GOT3 (cell line): Measurements from ENCODE around the gene CYP27C1.
"Not testable (repeated sequence)": the region's sequence is repeated elsewhere in the genome, so short reads cannot be mapped to it uniquely, and the experiment has no call there.

Experiments
- DNase-seq: peaks from one replicate; lab custom pipeline; 2025; ENCODE audit warnings: mixed read lengths; lab: John Stamatoyannopoulos, UW

CYP27C1 gene

DNA sequence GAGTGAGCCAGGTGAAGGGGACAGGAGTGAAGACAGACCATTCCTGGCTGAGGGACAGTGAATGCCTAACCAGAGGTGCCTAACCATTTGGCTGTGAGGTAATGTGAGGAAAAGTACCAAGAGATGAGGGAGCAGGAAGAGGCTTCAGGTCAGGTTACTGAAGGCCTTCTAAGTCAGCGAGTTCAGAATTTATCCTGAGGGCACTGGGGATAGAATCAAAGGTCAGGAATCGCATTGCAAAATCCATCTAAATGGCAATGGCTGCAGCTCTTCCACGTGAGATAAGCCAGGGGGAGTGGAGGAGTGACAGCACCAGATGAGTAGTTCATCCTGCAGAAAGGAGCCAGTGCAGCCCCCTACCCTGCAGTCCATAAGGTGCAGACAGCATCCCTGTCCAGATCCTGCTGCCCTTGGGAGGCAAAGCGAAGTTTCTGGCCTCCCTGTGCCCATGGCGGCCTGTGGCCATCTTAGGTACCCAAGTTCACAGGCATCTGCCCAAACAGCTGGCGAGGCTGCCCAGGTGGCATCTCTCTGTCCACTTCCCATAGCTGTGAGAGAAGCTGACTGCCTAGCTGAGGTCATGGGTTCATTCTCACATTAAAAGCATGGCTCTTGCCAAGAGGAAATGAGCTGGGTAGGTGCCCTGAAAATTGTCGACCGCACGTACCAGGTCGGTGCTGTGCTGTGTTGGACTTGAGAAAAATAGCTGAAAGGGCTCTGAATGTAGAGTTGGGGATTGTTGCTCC, 49.5 kb downstream of the CYP27C1 start:
- DNase-seq = no peak

DNA sequence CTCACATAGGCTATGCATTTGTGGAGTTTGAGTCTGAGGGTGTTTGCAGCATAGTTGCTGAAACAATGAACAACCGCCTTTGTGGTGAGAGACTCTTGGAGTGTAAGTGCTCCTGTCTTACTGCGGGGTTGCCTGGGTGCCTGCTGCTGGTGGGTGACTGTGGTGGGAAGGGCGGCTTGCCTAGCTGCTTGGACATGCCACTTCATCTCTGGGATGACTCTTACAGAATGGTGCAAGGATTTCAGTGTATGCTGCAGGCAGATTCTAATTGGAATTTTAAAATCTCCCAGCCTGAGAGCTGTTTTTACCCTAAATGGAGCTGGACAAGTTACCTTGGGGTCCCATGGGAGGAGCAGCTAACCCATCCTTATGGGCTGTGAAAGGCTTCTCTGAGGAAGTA, 50.1 kb downstream of the CYP27C1 start:
- no peak for DNase-seq

DNA sequence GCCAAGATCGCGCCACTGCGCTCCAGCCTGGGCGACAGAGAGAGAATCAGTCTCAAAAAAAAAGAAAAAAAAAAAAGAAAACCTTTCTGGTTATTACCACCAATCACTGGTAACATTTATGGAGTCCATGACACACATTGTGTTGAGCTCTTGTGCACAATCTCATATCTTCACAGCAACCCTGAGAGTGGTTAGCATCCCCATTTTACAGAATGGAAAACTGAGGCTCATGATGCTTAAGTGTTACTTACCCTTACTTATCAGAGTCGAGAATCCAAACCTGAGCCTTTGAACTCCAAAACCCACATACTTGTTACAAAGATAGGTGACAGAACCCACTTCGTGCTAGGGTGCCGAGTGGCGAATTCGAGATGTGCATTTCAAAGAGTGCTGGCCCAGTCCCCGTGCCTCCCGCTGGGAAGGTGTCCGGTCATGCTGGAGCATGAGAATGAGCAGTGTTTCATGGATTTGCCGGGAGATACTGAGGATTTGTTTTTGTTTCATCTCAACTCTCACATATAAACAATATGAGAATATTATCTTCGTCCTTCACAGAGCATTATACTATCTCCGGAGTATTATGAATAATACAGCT, 50.9 kb downstream of the CYP27C1 start:
- DNase-seq = no peak

DNA sequence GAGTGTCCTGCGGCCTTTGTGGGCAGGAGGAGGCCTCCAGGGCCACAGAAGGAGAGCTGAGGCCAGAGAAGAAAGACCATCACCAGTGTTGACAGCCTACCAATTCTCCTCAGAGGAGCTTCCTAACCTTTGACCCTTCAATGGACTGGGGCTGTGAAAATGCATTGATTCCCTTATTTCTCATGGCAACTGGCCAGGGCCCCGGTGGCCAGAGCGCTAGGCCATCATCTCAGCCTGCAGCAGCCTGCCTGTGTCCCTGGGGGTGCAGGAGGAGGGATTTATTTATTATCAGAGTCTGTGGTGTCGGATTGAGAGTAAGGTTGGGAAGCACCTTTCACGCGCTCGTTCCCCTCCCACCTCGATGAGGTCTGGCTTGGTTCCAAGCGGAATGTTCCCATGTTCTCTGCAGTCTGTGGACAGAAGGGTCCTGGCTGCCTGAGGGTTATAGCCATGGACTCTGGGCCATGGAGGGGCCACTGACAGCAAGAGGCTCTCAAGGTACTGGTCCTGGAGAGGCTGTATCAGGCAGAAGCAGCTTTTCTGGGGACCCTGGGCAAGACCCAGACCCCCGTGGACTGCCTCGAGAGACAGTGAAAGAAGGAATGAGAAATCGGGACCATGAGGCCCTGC, 53.8 kb downstream of the CYP27C1 start:
- DNase-seq = no peak

DNA sequence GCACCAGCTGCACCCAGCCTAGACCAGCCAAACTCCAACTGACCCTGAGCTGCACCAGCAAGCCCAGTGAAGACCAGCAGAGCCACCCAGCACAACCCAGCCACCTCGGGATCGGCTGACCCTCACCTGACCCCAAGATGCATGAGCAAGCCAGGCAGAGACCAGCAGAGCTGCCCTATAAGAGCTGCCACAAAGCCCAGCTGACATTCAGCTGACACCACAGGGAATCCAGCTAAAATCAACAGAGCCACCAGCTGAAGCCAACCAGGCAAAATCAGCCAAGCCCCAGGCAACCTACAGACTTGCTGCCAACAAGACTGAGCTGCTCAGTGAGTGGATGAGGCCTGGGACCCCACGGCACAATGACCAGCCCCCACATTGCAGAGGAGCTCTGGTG, 54.6 kb downstream of the CYP27C1 start:
- no peak for DNase-seq

DNA sequence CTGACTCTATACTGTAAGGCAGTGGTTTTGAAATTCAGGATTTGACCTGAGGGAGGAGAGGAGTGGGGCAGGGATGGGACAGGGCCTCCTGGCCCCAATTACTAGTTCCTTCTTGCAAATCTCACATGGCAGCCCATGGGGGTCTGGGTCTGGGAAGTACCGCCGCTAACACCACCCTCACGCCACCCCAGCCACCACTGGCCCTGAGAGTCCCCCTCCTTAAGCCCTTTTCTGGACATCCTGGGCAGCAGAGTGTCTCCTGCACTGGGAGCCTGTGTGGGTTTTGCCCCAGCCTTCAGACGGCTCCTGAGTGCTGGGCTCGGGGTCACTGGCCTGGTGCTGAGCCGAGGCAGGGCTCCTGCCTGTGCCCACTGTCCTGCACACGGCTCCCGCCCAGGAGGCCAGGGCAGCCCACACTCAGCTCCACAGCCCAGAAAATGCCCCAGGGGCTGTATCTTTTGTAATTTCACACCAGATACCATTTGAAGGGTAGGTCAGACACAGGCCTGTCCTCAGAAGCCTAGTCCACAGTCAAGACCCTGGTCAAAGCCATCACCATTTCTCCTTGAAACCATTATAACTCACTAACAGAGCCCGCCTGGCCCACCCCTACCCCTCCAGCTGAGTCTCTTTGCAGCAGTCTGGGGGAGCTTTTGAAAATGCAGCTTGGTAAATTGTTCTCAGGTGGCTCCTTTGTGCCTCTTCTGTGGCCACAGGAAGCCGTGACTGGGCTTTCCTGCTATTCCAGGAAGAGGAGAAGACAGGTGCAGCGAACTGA, 55.1 kb downstream of the CYP27C1 start:
- no peak for DNase-seq

DNA sequence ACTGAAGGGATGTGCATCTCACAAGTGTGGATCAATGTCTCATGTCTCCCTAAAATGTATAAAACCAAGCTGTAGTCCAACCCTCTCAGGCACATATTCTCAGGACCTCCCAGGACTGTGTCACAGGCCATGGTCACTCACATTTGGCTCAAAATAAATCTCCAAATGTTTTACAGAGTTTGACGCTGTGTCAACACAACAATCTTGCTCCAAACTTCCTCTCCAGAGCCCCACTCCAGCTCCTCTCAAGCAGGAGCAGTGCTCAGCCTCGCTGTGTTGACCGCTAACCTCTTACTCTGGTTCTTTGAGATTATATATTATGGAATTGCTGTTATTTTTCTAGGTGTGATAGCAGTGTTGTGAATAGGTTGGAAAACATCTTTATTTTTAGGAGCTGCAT, 56.2 kb downstream of the CYP27C1 start:
- no peak for DNase-seq

DNA sequence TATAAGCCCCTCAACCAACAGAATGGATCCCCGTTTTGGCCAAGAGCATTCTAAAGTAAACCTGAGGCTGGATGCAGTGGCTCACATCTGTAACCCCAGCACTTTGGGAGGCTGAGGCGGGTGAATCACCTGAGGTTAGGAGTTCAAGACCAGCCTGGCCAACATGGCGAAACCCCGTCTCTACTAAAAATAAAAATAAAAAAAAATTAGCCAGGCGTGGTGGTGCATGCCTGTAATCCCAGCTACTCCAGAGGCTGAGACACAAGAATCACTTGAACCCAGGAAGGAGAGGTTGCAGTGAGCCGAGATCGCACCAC, 57.1 kb downstream of the CYP27C1 start:
- DNase-seq = not testable (repeated sequence)

DNA sequence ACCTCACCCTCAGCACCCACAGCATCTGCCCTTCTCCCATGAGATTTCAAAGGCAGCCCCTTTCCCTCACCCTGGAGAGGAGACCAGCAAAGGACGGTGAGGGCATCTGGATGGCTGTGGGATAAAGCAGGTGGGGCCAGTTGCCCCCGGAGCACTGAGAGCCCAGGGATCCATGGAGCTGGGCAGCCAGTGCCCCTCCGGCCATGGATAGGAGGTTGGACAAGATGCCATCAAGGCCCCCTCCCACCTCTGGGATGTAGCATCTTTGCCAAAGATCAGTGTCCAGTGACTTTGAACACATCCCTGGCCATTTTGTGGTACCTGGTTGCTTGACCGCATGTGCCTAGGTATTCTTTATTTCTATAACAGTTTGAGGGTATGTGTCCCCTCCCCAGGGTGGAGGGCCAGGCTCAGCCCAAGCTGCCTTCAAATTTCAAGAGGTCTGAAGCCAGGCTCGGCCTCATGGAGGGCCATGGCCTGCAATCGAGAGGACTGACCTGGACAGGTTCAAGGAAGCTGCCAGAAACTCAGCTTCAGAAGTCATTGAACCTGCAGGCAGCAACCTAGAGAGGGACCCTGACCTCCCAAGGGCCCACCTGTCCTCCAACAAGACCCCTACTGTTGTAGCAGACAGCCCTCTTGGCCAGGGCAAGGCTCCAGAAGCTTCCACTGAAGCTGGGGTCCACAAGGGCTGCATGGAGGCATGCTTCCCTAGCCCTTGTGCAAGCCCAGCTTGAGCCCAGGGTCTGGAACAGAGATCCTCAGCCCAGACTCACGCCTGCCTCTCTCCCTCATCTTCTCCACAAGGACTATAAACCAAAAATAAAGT, 57.6 kb downstream of the CYP27C1 start:
- DNase-seq = no peak

DNA sequence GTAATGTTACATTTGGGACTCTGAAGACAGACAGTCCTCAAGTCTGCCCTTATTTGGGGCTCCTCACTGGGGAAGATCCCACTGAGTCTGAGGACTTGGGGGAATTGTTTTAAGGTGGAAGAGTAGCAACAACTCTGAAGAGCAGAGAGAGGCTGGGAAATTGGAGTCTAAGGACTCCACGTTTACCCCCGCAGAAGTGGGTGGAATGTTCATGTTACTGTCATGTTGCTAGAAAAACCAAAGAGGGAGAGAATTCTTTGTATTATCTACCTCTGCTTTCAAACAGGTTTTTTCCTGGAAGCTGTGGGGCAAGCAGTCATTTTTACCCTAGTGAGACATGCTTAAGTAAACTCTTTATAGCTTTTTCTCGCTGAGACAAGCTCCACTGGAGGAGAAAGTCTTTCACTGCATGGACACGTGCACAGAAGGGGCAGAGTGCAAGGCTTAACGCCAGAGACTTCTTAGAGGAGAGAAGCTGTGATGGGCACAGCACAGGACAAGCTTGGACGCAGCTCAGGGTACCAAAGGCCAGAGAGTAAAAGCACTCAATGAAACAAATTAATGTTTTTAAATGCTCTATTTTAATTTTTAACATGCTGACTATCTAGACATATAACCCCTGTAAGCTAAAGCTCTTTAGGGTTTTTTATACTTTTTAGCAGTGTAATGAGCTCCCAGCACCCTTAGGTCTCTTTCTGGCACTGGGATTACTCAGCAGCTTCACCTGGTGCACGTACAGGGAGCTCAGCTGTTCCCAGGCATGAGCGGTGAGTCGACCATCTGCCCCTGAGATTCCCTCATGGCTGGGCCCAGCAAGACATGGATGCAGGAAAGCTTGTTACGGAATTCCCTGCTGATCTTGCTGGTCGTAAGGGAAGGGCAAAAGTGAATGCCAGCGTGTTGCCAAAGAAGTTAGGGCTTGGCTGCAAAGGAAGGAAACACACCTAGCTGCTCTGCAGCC, 58.6 kb downstream of the CYP27C1 start:
- DNase-seq = no peak

DNA sequence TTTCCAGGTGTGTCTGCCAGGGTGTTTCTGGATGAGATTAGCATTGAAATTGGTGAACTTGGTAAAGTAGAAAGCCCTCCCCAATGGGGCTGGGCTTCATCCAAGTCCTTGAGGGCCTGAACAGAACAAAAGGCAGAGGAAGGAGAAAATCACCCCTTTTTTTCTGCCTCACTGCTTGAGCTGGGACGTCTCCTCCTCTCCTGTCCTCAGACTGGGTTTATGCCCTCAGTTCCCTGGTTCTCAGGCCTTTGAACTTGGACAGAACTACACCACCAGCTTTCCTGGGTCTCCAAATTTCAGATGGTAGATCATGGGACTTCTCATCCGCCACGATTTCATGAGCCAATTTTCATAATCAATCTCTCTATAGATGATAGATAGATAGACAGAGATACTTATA, 59.4 kb downstream of the CYP27C1 start:
- no peak for DNase-seq

DNA sequence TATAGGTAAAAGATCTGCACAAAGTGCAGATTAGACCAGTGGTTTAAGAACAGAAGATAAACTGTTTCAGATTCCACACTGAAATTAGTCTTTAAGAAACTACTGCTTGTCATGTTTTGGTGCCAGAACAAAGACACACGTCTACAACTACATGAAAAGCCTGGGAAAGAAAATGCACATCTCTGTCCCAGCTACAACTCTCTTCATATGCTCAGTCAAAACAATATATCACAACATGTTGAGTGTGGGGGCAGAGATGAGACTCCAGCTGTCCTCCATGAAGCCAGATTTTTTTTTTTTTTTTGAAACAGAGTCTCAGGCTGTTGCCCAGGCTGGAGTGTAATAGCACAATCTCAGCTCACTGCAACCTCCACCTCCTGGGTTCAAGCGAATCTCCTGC, 60.6 kb downstream of the CYP27C1 start:
- DNase-seq = no peak

DNA sequence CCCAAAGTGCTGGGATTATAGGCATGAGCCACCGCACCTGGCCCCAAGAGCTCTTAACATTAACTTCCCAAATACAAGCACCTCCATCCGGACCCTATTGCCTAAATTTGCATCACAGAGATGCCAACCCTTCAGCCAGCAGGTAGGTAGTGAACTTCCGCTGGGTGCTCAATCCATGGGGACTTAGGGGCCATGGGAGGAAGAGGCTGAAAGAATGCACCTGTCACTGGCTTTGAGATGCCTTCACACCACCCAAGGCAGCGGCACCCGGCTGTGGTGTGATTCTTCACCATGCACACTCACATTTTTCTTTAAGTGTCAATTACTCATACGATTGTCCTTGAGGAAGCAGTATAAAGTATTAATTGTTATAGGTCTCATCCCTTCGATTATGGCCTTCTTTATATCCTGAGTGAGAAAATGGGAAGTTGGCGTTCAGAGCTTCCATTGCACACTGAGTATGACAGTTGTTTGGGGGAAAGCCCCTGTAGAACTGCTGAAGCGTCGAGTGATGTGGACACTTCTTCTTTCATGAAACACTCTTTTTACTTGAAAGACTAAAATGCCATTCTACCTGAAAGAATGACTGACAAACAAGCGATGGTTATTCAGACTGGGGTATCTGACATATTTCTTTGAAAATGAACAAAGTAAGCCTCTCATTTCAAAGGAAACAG, 61.3 kb downstream of the CYP27C1 start:
- no peak for DNase-seq

DNA sequence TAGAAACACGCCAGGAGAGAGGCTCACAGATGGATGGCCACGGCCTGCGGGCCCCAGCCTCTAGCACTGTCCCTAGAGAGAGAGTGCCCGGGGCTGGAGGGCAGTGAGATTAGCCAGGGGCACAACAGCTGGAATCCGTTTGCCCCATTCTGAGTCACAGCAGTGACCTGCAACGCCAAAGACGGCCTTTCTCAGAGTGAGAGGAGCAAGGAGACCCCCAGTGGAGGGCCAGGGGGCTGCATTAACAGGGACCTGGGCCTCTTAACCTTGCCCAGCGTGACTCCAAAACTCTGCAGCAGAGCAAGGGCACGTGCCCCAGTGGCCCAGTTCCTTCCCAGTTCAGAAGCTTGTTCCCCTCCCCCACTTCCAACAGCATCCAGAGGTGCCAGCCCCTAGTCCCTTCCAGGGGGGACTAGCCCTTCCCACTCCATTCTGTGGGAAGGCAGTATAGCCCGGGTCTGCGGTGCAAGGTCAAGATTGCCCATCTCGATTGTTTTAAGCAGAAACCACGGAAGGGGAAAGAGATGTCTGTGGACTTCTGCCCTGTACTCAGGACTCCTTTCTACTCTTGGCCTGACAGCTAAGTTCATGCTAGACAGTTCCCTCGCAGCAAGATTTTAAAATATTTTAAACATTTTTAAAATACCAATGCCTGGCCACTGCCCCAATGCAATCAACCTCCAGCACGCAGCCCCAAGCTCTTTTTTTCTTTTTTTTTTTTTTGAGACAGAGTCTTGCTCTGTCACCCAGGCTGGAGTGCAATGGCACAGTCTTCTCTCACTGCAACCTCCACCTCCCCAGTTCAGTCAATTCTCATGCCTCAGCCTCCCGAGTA, 62.2 kb downstream of the CYP27C1 start:
- DNase-seq = no peak

DNA sequence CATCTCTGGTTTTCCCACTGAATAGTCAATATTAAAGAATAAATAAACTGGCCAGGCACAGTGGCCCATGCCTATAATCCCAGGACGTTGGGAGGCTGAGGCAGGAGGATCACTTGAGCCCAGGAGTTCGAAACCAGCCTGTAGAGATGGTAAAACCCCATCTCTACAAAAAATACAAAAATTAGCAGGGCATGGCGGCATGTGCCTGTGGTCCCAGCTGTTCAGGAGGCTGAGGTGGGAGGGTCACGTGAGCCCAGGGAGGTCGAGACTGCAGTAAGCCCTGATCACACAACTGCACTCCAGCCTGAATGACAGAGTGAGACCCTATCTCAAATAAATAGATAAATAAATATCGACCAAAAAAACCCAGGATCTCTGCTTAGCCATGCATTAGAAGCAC, 63.0 kb downstream of the CYP27C1 start:
- no peak for DNase-seq

DNA sequence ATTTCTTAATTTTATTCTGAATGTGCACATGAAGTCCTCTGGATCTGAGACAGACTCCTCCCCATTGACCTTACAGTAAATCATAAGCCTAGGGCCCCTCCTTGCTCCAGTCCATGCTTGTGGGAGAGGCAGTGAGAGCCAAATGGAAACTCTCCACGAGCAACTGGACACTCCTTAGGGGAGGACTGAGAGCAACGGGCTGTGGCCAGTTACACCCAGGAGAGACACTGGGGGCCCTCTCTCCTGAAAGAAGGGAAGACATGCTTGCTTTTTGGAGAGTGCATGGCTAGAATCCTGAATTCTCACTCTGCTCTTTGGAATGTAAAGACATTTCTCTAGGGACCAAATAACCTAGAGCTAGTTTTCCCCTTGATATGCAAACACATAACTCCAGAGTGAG, 64.2 kb downstream of the CYP27C1 start:
- DNase-seq = no peak

DNA sequence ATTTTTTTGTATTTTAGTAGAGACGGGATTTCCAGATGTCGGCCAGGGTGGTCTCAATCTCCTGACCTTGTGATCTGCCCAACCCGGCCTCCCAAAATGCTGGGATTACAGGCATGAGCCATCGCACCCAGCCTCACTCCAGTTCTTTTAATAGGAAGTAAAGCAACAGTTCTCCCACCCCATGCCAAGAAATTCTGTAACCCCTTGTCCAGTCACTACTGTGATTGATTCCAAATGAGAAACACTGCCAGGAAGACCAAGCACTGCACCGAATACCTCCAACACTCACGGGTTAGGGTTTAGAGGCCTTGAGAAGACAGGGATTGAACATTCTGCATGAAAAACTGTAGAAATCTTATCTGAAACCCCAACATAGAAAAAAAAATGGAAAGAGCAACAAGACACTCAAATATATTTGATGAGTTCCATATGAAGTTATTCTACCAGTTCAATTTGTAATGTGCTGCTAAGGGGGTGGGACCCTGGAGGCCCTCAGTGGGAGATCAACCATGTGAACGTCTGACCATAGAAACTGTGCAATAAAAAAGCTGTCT, 65.0 kb downstream of the CYP27C1 start:
- no peak for DNase-seq

DNA sequence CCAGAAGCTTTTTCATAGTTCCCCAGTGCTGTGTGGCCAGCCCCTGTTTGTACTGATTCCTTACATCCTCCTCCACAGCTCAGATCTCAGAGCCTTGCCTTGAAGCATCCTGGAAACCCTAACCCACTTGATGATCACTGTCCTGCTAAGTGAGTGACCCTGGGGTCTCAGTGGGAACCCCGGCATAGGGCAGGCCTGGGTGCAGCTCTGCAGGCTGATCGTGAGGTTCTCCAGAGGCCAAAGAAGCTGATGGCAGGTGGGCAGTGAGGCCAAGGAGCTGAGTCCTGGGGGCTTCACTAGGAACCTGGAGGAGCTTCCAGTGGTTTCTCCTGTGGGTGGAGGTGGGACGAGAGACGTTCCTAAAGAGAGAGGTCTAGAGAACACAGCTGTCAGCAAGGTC, 65.7 kb downstream of the CYP27C1 start:
- no peak for DNase-seq

DNA sequence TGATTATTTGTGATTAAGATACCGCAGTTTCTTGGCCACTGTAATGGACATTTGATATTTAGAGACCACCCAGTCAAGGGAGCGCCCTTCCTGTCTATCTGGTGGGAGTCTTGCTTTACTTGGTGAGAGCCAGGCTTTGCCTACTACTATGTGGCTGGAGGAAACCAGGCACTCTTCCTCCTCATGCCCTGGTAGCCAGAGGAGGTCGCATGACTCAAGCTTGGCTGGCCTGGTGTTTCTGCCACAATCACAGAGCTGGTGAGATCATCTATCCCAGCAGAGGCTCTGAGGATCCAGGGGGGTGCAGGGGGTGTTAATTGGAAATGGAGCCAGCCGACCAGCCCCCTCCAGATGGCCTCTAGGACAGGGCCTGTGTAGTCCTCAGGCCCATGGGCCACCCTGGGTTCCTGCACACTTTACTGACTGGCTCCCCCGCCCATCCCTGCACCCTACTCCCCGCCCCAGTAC, 66.4 kb downstream of the CYP27C1 start:
- peak; percentile 45 for DNase-seq
